ENCODE measurements around the gene DNAH5. TPM values are rescaled to one million over a fixed set of nuclear protein-coding genes. Genes with fewer than 3 reads are reported as not detected.

Gene DNAH5
- polyA plus RNA-seq, 1 experiment: 1.1 TPM

- no peaks in the 10 kb centered on the region for H3K36me3 ChIP-seq (ENCODE audit: control insufficient read depth, insufficient read depth, low read length)
- no peak overlapping the region for H3K4me3 ChIP-seq (ENCODE audit: low read depth, low read length)
- no peak for TF ChIP-seq CTCF (IDR thresholded peaks at IDR 0.05; ENCODE audit: insufficient read depth, low read depth, low read length)
- CTCF ChIA-PET: no interaction called here
- POLR2A ChIA-PET: no interaction called here
- DNase-seq (ENCODE audit: low read depth): no peak
- no peaks in the 10 kb centered on the region for H3K27me3 ChIP-seq (ENCODE audit: control insufficient read depth, insufficient read depth, low read length)
Observed at GRCh38 chr5:13731121-13731628, 213.3 kb downstream of the DNAH5 start.

DNA sequence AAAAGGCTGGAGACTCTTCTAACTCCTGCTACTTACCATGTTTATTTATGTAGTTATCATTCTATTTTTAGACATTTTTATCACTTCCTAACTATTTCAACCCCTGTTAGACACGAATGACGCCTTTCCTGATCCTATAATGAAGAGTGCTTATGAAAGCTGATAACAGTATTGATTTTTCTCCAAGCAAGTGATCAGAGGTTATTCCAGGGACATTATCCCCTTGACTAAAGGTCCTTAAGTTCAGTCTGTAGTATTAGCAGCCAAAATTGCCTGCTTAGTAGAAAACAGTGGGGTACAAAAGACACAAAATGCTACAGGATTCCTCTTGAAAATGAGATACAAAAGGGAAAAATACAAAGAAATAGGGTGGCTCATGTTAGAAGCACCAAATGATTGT is 235.6 kb downstream of the DNAH5 start:
- Histone ChIP-seq H3K36me3 (ENCODE audit: control insufficient read depth, insufficient read depth, low read length) (no peaks in the 10 kb centered on the region), H3K27me3 (ENCODE audit: control insufficient read depth, insufficient read depth, low read length) (no peaks in the 10 kb centered on the region), H3K4me3 (ENCODE audit: low read depth, low read length) (no peak overlapping the region)
- ChIA-PET CTCF (no interaction called here), POLR2A (no interaction called here)
- DNase-seq (ENCODE audit: low read depth): no peak
- no peak for TF ChIP-seq CTCF (IDR thresholded peaks at IDR 0.05; ENCODE audit: insufficient read depth, low read depth, low read length)

- DNase-seq (ENCODE audit: low read depth): peak; percentile 26
- H3K27me3 ChIP-seq (ENCODE audit: control insufficient read depth, insufficient read depth, low read length): no peaks in the 10 kb centered on the region
- CTCF ChIA-PET: no interaction called here
- no peak overlapping the region for H3K4me3 ChIP-seq (ENCODE audit: low read depth, low read length)
- no peak for TF ChIP-seq CTCF (IDR thresholded peaks at IDR 0.05; ENCODE audit: insufficient read depth, low read depth, low read length)
- POLR2A ChIA-PET: no interaction called here
- no peaks in the 10 kb centered on the region for H3K36me3 ChIP-seq (ENCODE audit: control insufficient read depth, insufficient read depth, low read length)
Observed at GRCh38 chr5:13708432-13708831, 236.1 kb downstream of the DNAH5 start.

- no peak for DNase-seq (ENCODE audit: low read depth)
- ChIA-PET POLR2A (no interaction called here), CTCF (no interaction called here)
- no peak overlapping the region for H3K4me3 ChIP-seq (ENCODE audit: low read depth, low read length)
- no peaks in the 10 kb centered on the region for H3K27me3 ChIP-seq (ENCODE audit: control insufficient read depth, insufficient read depth, low read length)
- H3K36me3 ChIP-seq (ENCODE audit: control insufficient read depth, insufficient read depth, low read length): no peaks in the 10 kb centered on the region
- no peak for TF ChIP-seq CTCF (IDR thresholded peaks at IDR 0.05; ENCODE audit: insufficient read depth, low read depth, low read length)
Observed at GRCh38 chr5:13704396-13704795, 240.1 kb downstream of the DNAH5 start.

DNA sequence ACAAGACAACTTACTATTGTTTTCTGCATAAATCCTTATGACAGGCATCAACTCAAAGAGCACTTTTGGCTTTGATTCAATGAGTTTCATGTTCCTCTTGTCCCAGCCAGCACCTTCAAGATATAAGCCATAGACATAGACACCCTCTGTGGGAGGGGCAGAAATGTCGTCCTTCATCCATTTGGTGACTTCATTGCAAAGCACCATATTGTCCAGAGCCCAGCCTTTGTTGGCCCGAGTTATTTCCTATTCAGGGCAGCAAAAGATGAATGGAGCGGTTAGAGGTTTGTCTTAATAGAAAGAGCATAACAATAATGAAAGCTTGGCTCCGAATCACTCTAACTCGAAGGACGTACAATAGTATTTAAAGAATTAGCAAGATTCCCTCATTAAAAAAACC is 243.9 kb downstream of the DNAH5 start:
- ChIA-PET POLR2A (no interaction called here), CTCF (no interaction called here)

More for the DNA sequence above, 243.9 kb downstream of the DNAH5 start:
- TF ChIP-seq CTCF (IDR thresholded peaks at IDR 0.05; ENCODE audit: insufficient read depth, low read depth, low read length): no peak
- H3K27me3 ChIP-seq (ENCODE audit: control insufficient read depth, insufficient read depth, low read length): no peaks in the 10 kb centered on the region
- DNase-seq (ENCODE audit: low read depth): no peak
- H3K4me3 ChIP-seq (ENCODE audit: low read depth, low read length): no peak overlapping the region
- no peaks in the 10 kb centered on the region for H3K36me3 ChIP-seq (ENCODE audit: control insufficient read depth, insufficient read depth, low read length)

All from BJ (cell line).